ENCODE data around the gene INSYN2B. TPM values are rescaled to one million over a fixed set of nuclear protein-coding genes. Genes with fewer than 3 reads are reported as not detected.

INSYN2B gene
- total and polyA plus RNA-seq, 2 experiments from 2014 or later = not detected

DNA sequence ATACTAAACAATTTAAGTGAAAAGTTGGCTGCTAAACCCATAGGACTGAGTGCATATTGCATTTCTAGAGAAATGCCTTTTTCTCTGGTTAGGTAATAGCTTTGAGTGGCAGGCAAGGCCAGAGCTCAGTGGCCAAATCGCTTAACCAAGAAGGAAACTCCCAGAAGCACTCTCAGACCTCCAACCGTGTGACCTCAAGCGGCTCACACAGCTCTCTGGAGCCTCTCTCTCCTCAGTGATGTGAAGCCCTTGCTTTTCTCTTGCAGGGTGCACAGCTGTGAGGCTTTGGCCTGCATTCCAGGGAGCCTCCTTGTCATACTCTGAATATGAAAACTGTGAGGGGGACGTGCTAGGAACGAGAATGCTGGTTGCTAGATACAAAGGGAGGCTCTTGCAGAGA, 106.7 kb downstream of the INSYN2B start (continued):
- TF ChIP-seq, protein P1, sequence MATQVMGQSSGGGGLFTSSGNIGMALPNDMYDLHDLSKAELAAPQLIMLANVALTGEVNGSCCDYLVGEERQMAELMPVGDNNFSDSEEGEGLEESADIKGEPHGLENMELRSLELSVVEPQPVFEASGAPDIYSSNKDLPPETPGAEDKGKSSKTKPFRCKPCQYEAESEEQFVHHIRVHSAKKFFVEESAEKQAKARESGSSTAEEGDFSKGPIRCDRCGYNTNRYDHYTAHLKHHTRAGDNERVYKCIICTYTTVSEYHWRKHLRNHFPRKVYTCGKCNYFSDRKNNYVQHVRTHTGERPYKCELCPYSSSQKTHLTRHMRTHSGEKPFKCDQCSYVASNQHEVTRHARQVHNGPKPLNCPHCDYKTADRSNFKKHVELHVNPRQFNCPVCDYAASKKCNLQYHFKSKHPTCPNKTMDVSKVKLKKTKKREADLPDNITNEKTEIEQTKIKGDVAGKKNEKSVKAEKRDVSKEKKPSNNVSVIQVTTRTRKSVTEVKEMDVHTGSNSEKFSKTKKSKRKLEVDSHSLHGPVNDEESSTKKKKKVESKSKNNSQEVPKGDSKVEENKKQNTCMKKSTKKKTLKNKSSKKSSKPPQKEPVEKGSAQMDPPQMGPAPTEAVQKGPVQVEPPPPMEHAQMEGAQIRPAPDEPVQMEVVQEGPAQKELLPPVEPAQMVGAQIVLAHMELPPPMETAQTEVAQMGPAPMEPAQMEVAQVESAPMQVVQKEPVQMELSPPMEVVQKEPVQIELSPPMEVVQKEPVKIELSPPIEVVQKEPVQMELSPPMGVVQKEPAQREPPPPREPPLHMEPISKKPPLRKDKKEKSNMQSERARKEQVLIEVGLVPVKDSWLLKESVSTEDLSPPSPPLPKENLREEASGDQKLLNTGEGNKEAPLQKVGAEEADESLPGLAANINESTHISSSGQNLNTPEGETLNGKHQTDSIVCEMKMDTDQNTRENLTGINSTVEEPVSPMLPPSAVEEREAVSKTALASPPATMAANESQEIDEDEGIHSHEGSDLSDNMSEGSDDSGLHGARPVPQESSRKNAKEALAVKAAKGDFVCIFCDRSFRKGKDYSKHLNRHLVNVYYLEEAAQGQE (IDR thresholded peaks at IDR 0.05; ENCODE audit: unreplicated experiment) = no peak
- TF ChIP-seq CREB1 (CRISPR knock-in tag; IDR thresholded peaks at IDR 0.05; ENCODE audit: low read depth) = no peak
- no peak for TF ChIP-seq EZH2 (IDR thresholded peaks at IDR 0.05; ENCODE audit: low read depth, unreplicated experiment)
- no peak for TF ChIP-seq ZNF114 (CRISPR knock-in tag; IDR thresholded peaks at IDR 0.05)
- no peak for TF ChIP-seq STAT1 (IDR thresholded peaks at IDR 0.05; ENCODE audit: unreplicated experiment)
- TF ChIP-seq POLR2AphosphoS5 (IDR thresholded peaks at IDR 0.05; ENCODE audit: low read depth) = no peak
- TF ChIP-seq NANOG (IDR thresholded peaks at IDR 0.05; ENCODE audit: borderline replicate concordance) = no peak
- TF ChIP-seq, protein P2, sequence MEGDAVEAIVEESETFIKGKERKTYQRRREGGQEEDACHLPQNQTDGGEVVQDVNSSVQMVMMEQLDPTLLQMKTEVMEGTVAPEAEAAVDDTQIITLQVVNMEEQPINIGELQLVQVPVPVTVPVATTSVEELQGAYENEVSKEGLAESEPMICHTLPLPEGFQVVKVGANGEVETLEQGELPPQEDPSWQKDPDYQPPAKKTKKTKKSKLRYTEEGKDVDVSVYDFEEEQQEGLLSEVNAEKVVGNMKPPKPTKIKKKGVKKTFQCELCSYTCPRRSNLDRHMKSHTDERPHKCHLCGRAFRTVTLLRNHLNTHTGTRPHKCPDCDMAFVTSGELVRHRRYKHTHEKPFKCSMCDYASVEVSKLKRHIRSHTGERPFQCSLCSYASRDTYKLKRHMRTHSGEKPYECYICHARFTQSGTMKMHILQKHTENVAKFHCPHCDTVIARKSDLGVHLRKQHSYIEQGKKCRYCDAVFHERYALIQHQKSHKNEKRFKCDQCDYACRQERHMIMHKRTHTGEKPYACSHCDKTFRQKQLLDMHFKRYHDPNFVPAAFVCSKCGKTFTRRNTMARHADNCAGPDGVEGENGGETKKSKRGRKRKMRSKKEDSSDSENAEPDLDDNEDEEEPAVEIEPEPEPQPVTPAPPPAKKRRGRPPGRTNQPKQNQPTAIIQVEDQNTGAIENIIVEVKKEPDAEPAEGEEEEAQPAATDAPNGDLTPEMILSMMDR (conservative IDR thresholded peaks at IDR 0.05; ENCODE audit: low read depth in 2 of 2) = no peak
- TF ChIP-seq EZH2phosphoT487 (IDR thresholded peaks at IDR 0.05; ENCODE audit: unreplicated experiment) = no peak

DNA sequence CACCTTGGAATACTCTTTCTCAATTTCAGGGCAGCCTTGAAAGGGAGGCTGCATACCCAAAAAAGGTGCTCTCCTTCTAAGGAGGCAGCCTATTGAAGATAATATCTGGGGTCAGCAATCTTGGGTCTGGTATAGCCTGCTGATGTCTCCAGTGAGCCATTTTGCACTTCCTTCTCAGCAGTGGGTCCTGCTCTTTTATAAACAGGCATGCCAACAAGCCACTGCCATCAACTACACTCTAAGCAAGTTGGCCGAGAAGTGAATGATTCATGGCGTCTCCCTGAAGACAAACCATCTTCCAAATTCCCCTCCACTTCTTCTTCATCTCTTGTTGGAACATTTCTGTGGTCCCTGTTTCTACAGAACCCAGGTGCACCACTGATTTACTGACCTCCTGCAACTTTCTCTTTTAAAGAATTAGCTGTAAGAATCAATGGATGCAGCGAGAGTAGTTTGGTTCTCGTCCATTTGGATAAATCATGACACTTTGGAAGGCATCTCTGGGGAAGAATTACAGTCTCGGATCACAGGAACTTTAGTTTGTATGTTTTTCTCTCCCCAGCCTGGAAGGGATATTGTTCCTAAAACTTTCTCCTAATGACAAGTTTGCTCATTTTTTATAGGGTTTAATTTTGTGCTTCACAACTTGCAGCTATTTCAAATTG, 108.3 kb downstream of the INSYN2B start:
- Histone ChIP-seq H3K27me3 (ENCODE audit: insufficient read depth) (no peaks in the 10 kb centered on the region), H3K4me1 (ENCODE audit: insufficient read depth) (no peaks in the 10 kb centered on the region), H3K79me2 (replicated peaks; ENCODE audit: insufficient read depth) (no peaks in the 10 kb centered on the region), H3K9me2 (ENCODE audit: insufficient read depth) (no peaks in the 10 kb centered on the region), H2AFZ (no peak overlapping the region), H3K4me3 (no peak overlapping the region), H3F3A (replicated peaks; ENCODE audit: low read depth) (no peaks in the 10 kb centered on the region), H3K27ac (ENCODE audit: low read depth) (no peak overlapping the region), H3K4me2 (no peak overlapping the region), H4K20me1 (replicated peaks; ENCODE audit: insufficient read depth) (no peaks in the 10 kb centered on the region), H3K36me3 (ENCODE audit: insufficient read depth) (no peaks in the 10 kb centered on the region)
- no peak for ATAC-seq
- Mint-ChIP-seq H3K27me3 (ENCODE audit: insufficient read depth, low read depth, poor library complexity) (peaks cover 4% of the 10 kb centered on the region), H3K4me3 (no peak overlapping the region), H3K27ac (no peak overlapping the region), H3K36me3 (ENCODE audit: low read depth) (no peaks in the 10 kb centered on the region), H3K4me1 (peaks cover 7% of the 10 kb centered on the region), H3K9me3 (no peaks in the 10 kb centered on the region)
- DNase-seq (ENCODE audit: low spot score) = no peak
- TF ChIP-seq ZNF114 (CRISPR knock-in tag; IDR thresholded peaks at IDR 0.05) (no peak), POLR2AphosphoS5 (IDR thresholded peaks at IDR 0.05; ENCODE audit: low read depth) (no peak), EZH2 (IDR thresholded peaks at IDR 0.05; ENCODE audit: low read depth, unreplicated experiment) (no peak), JUNB (IDR thresholded peaks at IDR 0.05; ENCODE audit: unreplicated experiment) (no peak), ZNF331 (CRISPR knock-in tag; IDR thresholded peaks at IDR 0.05; ENCODE audit: low read depth) (no peak), EZH2phosphoT487 (IDR thresholded peaks at IDR 0.05; ENCODE audit: unreplicated experiment) (no peak), CREB1 (CRISPR knock-in tag; IDR thresholded peaks at IDR 0.05; ENCODE audit: low read depth) (no peak)
- TF ChIP-seq, protein P2 (conservative IDR thresholded peaks at IDR 0.05; ENCODE audit: low read depth in 2 of 2) = no peak
- TF ChIP-seq, protein P3, sequence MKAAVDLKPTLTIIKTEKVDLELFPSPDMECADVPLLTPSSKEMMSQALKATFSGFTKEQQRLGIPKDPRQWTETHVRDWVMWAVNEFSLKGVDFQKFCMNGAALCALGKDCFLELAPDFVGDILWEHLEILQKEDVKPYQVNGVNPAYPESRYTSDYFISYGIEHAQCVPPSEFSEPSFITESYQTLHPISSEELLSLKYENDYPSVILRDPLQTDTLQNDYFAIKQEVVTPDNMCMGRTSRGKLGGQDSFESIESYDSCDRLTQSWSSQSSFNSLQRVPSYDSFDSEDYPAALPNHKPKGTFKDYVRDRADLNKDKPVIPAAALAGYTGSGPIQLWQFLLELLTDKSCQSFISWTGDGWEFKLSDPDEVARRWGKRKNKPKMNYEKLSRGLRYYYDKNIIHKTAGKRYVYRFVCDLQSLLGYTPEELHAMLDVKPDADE (IDR thresholded peaks at IDR 0.05) = no peak
- TF ChIP-seq, protein P1 (IDR thresholded peaks at IDR 0.05; ENCODE audit: unreplicated experiment) = no peak
